ENCODE data around the gene ECI2.

GRCh38 chr6:4172368-4172767, 37.0 kb upstream of the ECI2 start:
- TF ChIP-seq CTCF (IDR thresholded peaks at IDR 0.05; ENCODE audit: borderline replicate concordance, extremely low read depth, low read length, poor library complexity, severe bottlenecking): no peak
- no peak for TF ChIP-seq EZH2 (IDR thresholded peaks at IDR 0.05; ENCODE audit: borderline replicate concordance, low read depth, low read length, severe bottlenecking)

Measured in DND-41 (cell line).